Activated naive CD4-positive, alpha-beta T cell (primary cell): Measurements from ENCODE around the gene ARVCF.

Source experiments
- DNase-seq, 4 experiments: peaks; one replicate each; lab custom pipeline; 2025; lab: John Stamatoyannopoulos, UW

Gene ARVCF

DNA sequence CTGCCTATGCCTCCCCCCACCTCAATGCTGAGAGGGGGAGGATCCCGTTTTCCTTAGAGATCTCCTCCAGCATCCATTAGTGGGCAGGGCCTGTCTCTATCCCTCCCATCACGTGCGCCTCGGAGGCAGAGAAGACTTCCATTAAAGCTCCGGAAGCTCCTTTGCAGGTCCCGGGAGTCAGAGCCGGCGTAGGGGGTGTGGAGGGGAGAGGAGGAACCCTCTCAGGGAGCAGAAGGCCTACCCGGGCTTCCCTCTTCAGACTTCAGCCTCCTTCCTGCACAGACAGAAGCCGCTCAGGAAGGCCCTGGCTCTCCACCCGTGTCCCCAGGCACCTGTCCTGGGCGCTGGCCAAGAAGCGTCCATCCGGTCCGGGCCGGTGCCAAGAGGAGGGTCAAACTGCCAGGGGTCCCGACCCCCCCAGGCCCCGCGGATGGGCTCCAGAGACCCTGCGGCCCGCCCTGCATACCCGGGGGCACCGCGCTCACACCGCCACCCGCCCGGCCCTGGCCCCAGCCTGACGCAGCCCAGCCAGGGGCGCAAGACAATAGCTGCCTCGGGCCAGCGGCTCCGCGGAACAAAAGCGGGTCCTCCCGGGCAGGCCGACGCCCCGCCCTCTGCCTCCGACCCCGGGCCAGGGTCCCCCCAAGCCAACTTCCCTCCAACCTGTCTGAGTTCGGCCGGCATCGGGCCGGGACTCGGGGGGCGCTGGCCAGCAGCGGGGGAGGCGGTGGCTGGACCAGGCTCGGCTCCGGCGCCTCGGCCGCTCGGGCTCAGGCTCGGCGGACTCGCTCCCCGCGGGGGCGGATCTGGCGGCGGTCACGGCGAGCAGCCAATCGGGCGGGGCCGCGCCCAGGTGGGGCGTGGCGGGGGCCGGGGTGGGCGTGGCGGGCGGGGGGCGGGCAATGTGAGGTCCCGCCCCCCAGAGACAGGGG is 29.9 kb downstream of the ARVCF start:
- peak in 3 of 4 experiments; percentile 24 to 57 (median 30) for DNase-seq

DNA sequence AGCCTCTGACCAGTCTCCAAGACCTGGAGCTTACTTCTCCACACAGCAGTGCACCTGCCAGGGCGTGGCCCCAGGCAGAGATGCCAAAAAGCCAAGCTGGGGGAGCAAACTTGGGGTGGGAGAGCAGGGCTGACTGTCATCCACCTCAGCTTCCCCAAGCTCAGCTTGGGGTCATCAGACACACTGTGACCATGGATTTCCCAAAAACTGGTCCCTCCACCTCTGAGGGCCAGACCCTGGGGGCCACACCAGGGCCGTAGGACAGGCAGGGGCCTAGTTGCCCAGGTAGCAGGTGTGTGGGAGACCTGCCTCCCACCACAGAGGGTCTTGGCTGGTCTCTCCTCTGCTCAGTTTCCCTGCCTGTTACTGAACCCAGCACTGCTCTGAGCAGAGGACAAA is 30.6 kb downstream of the ARVCF start:
- DNase-seq, result no peak

DNA sequence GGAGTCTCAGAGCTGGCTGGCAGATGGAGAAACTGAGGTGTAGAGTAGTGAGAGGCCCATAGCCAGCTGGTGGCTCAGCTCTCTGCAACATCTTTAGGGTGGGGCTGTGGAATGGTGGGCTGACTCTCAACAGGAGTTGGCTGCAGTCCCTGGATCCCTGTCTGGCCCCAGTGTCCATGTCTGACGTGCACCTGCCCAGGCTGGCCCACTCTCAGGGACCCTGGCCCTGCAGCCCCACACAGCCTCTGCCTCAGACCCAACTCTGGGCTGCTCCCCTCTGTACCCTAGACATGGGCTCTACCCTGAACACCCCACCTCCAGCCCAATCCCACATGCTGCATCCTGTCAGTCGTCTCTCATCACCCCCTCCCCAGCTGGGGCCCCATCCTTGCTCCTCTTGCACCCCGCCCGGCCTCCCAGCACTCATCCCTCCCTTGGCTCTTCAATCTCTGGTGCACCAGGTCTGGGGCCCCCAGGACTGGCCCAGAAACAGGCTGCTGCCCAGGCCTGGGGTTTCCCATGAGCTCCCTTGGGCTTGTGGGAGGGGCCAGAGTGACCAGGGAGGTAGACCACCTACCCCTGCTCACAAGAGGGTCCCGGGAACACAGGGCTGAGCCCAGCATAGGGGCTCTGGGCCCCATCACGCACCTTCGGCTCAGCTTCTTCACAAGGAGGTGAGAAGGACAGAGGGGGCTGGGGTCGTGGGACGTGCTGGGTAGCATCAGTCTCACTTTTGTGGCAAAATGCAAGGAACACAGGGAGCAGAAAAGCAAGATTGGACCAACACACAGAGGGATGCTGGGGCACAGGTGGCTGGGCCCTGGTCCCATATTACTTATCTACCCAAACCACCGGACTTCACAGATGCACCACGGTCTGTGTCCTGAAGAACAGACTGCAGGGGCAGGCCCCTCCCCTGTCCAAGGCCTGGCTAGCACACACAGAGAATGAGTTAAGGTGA is 31.5 kb downstream of the ARVCF start:
- DNase-seq, result no peak

DNA sequence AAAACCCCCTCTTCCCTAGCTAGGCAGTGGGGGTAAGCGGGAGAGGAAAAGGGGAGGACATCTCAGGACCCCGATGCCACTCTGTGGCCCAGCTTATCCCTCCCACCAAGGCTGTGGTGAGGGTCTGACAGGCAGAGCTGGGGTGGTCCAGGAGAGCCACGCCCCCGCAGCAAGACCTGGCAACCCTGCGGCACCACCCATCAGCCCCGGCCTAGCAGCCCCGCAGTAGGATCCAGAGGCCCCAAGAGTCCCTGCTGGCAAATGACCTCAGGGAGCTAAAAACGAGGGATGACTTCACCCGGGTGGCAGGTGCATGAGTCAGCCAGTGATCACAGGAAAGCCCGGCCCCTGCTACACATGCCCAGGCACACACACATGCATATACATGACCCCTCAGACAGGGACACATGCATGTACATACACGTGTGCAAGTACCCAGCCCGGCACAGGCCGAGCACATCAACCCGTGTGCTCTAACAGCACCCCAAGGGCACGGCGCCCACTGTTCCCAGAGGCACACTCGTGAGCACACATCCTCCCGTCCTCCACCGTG is 32.3 kb downstream of the ARVCF start:
- no peak for DNase-seq

DNA sequence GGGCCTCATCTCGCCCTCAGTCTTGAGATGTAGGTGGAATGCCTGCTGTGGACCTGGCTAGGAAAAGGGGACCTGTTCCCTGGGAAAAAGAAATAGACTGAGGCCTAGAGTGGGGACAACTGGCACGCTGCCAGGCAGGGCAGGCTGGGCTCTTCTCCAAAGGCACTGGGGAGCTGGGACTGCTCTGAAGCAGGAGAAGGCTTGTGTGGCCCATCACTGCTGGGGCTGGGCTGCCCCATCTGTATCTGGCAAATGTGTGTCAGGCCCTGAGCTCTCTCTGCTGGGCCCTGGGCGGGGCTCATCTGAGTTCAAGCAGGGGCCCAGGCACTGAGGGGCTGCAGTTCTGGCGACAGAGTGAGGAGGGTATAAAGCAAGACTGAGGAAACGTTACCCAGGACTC is 32.9 kb downstream of the ARVCF start:
- DNase-seq, result no peak

DNA sequence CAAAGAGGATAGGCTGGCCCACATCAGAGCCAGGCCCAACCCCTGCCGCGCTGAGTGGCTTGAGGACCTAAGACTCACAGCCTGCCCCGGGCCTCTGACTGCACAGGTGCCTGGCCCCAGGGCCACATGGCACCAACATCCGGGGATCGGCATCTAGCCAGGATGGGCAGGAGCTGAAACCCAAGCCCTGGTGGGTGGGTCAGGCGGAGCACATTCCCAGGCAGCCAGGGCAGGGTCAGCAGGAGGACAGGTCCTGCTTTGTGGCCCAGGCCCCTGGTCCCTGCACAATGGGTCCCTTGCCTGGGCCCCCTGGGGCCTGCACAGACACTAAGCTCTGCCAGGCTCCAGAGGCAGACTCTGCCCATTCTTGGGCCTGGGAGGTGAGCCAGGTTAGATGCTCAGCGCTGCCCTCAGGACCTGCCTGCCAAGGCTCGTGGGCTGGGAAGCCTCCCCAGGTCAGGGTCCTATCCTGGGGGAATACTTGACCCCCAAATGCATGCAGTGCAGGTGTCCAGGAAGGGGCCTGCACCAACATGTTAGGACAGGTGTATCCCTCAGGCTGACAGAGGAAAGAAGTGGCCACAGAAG is 33.5 kb downstream of the ARVCF start:
- no peak for DNase-seq

DNA sequence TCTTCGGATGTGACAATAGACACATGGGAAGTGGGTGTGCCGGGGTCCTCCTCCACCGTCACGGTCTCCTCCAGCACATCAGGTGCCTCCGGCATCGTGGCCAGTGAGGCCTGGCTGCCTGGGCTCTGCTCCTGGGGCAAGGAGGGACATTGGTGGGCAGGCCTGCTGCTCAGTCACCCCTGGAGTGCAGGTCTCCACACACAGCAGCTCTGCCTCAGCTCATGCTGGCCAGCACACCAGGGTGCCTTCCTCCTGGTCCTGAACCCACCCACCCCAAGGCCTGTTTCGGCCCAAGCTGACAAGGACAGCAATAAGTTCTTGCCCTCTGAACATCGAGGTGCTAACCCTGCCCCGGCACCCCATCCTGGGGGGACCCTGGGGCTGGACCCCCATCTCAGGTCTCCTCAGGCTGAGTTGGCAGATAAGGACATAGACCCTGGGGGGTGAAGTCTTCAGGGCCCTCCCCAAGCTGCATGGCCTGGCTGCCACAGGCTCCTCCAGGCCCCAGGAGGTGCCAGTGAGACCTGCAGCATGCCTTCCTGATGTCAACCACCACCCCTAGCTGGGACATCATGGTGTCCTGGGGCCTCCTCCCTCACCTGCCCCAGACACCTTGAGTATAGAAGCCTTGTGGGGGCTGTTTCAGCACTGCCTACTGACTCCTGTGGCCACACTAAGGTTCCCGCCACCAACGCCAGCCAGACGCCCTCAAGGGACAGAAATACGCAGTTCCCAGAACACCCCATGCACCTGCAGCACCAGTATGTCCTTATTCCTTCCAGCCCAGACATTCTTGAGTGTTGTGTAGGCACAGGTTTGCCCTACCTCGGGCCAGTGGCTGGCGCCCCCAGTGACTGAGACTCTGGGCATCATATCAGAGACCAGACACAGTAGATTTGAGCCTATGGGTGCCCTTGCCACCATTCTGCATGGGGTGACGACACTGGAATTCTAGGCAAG is 34.4 kb downstream of the ARVCF start:
- no peak for DNase-seq

DNA sequence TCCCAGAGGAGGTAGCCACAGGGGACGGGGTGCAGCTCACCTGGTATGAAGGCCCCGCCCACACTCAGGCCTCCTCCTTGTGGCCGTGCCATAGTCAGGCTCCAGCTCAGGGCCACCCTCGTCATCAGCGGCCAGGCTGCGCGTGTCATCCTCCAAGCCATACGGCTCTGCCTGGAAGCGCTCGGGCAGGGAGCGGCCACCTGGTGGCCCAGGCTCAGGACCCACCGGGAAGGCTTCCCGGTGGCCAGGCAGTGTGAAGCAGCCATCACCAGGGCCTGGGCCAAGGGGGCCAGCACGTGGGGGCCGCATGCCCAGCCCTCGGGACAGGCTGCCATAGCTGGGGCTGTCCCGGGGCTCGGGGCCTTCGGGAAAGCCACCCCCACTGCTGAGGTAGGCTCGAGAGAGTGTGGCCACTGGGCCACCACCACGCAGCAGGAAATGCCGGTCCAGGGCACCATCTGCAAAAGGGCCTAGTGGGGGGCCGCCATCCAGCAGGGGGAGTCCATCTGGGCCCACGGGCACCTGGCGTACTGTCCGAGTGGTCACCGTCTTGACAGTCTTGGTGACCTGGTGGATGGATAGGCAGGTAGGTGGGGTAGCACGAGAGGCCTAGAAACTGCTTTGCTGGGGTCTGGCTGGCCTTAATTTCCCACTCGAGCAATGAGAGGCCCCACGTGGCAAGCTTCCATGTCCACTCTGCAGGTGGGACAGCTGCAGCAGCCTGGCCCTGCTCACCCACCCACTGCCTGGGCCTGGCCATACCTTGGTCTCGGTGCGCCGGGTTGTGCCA is 35.3 kb downstream of the ARVCF start:
- DNase-seq, result no peak

DNA sequence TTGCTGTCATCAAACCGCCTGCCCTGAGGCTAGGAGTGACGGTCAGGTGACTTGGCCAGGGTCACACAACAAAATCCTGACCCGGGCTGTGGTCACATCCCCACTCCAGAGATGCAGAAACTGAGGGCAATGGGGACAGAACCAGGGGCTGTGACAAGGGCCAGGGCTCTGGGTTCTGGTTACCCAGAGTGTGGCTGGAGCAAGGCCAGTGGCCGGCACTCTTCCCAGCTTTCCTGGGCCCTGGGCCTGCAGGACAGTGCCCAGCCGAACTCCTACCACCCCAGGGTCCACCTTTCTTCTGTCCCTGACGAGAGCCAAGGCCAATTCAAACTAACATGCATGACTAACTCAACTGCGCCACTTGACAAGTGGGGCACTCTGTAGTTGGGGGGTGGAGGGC is 35.9 kb downstream of the ARVCF start:
- no peak for DNase-seq

DNA sequence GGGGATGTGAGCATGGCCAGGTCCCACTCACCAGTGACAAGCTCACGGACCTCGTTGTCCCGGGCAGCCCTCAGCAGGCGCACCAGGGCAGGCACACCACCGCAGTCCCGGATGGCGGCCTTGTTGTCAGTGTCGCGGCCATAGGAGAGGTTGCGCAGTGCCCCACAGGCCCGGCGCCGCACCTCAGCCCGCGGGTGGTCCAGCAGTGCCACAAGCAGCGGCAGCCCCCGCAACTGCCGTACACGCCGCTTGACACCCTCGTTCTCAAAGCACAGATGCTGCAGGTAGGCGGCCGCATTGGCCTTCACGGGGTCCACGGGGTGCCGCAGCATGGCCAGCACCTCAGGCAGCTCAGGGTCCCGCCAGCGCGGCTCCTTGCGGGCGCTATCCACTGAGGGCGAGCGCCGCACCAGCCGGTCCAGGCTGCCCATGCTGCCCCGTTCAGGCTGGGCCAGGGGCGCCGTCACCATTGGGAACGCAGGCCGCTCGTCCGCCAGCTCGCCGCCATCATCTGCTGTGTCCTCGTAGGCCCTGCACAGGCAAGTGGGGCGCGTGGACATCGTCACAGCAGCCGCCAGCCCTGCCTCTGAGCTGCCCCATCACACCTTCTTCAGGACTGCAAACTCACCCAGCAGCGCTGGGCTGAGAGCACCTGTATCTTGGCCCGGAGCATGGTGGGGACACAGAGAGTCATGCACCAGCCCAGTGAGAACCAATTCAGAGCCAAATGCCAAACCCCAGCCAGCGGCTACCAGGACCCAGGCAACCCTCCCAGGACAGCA is 36.7 kb downstream of the ARVCF start:
- no peak for DNase-seq

DNA sequence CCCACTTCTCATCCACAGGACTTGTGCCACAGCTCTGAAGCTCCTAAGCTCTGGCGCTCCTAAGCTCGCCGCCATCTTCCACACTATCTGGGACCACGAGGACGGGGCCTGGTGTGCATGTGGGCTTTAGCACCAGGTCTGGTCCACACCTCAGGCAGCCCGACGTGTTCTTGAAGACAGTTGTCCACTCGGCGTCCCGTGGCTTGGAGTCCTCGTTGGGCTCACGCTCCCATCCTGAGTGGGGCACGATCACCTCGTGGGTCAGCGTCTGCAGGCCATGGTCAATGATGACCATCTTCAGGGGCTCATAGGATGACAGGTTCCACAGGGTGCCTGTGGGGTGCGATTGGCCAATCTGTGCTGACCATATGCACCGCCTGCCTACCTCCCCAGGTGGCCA is 37.9 kb downstream of the ARVCF start:
- DNase-seq, result no peak

DNA sequence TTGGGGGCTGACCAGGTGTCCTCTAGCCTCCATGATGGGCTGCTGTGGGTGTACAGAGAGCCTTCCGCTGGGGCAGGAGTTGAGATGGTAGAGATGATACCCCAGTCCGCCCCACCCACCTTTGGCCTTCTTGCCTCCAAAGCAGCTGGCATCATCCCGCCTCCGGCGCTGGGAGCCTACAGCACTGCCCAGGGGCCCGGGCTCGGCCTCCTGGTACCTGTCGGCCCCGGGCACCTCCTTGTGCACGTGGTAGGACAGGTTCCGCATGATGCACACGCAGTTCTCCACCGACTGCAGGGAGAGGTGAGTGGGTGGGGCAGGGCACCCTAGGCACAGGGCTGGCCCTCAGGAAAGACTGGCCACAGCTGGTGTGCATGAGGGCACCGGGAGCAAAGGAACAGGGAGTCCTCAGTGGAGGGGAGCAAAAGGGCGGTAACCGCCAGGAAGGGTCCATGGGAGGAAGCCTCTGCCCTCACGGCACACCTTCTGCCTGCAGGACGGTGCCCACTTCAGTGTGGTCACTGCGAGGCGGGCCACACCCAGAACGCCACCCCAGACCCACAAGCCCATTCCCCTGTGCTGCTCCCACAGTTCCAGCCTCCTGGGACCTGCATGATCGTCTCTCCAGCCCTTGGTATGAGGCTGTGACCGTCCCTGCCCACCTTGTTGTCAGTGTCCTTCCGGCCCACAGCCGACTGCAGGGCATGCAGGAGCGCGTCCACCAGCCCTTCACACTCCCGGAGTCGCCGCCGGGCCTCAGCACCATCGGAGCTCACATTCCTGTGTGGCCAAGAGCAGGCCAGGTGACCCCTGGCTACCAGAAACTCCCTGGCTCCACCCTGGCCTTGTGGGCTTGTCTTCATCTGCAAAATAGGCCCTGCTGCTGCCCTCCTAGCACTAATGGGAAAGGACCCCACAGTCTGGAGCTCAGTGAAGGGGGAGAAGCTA is 39.1 kb downstream of the ARVCF start:
- no peak for DNase-seq

DNA sequence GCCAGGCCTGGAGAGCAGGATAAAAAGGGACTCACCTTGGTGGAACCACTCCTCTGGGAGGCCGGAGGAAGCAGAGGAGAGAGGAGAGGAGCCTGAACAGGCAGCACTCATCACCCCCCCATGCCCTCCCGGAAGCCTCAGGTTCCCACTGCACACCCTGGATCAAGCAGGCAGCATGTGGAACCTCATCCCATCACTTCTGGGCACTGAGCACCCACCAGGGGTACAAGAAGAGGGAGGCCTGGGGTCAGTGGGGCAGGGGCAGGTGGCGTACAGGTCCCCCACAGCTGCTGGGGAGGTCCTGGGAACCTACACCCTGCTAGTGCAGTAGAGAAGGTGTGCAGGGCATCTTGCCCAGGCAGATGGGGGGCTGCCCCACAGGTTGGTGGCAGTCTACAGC is 40.0 kb downstream of the ARVCF start:
- no peak for DNase-seq

DNA sequence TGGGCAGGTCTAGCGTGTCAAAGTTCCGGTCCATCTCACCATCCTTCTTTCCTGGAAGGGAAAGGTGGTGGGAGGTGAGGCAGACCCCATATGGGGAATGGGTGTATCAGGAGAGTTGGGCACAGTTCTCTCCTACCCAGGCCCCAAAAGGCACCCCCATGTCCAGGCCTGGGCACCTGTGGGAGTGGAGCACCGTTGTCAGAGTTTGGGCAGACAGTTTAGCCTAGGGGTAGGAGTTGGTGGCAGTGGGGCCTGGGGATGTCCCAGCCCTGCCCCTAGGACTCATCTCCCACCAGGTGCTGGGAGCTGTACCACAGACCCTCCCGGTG is 41.0 kb downstream of the ARVCF start:
- no peak for DNase-seq

DNA sequence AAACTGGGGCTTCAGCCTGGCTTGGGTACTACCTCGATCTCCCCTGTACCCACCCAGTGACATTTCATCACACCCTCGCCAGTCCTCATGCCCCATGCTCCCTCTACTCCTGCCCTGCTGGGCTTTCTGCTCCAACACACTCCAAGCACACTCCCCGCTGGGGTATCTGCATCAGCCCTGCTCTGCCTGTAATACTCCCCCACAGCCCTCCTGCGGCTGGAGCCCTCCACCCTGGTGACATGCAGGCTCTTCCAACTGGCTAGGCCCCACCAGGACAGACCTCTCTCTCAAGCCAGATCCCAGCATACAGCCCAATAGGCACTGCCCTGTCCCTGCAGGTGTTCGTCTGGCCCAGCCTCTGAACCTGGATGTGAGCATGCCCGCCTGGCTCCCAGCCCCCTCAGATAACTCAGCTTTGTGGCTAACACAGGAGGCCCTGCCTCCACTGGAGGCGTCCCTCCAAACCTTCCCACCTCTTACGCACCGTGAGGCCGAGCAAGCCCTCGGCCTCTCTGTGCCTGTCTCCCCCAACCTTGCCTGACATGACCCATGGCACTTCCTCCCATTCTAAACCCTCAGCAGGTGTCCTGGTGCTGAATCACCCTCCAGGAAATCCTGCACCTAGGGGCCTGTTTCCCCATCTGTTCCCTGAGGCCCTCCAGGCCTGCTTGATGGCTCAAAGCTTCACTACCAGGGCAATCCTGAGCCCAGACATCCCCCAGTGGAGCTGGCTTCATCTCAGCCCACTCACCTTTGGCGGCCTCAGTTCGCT is 41.5 kb downstream of the ARVCF start:
- DNase-seq, result no peak

DNA sequence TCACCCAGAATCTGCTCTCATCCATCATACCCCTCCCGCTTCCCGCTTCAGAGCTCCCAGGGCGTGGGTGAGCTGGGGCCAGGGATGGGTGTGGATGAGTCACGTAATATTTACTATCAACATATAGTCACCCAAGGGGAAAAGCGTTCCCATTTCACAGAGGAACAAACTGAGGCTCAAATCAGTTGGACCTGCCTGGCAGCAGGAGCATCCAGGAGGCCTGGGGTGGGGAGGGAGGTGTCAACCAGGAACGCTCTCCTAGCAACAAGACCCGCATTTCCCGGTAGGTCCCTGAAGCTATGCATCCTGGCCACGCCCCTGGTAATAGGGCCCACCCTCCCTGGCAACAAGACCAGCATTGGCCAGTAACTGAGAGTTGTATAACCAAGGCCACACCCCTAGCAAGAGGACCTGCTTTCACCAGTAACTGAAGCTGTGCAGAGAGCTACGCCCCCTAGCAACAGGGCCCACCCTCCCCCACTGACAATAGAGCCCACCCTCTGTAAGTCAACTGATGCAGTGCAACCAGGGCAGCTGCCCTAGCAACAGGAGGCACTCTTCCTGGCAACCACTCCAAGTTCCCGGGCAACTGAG is 42.3 kb downstream of the ARVCF start:
- no peak for DNase-seq
